Immature natural killer cell (primary cell): Measurements from ENCODE around the gene AGMO. TPM values are rescaled to one million over a fixed set of nuclear protein-coding genes. Genes with fewer than 3 reads are reported as not detected.

Experiments used
- DNase-seq, 3 donors: peaks; one replicate each; pipeline ENCODE4 v3.0.0; 2022; ENCODE audit warnings: mixed read lengths in 1 of 3
- H3K27ac Mint-ChIP-seq, 6 donors: one replicate each; pipeline ENCODE4 v1.8.0; 2020; ENCODE audit warnings: mixed read lengths in 6 of 6, mild to moderate bottlenecking in 5 of 6, inconsistent platforms in 4 of 6, moderate library complexity in 3 of 6
- H3K27me3 Mint-ChIP-seq, 3 donors: one replicate each; pipeline ENCODE4 v1.8.0; 2020 to 2021; ENCODE audit warnings: low read depth in 3 of 3, mild to moderate bottlenecking in 3 of 3, mixed read lengths in 3 of 3, moderate library complexity in 3 of 3, inconsistent platforms in 1 of 3
- H3K36me3 Mint-ChIP-seq, 3 donors: one replicate each; pipeline ENCODE4 v1.8.0; 2020; ENCODE audit warnings: mixed read lengths in 3 of 3, inconsistent platforms in 2 of 3, mild to moderate bottlenecking in 2 of 3
- H3K4me1 Mint-ChIP-seq, 2 donors: one replicate each; pipeline ENCODE4 v1.8.0; 2020; ENCODE audit warnings: inconsistent platforms in 2 of 2, mild to moderate bottlenecking in 2 of 2, mixed read lengths in 2 of 2, moderate library complexity in 1 of 2
- H3K4me3 Mint-ChIP-seq, 5 donors: one replicate each; pipeline ENCODE4 v1.8.0; 2020; ENCODE audit warnings: mild to moderate bottlenecking in 5 of 5, mixed read lengths in 5 of 5, inconsistent platforms in 3 of 5, moderate library complexity in 3 of 5
- H3K9me3 Mint-ChIP-seq, 6 donors: one replicate each; pipeline ENCODE4 v1.8.0; 2020; ENCODE audit warnings: mild to moderate bottlenecking in 6 of 6, mixed read lengths in 6 of 6, inconsistent platforms in 4 of 6, moderate library complexity in 3 of 6
- polyA plus RNA-seq, 3 donors: library from polyadenylated mRNA; unstranded; fragments of 300-500 nt; fragmentation: Illumina TruSeq; gene quantifications; one replicate each; pipeline ENCODE4 v1.2.3, GENCODE V29; 2021

Gene AGMO
- polyA plus RNA-seq, 3 donors from 2014 or later = not detected

DNA sequence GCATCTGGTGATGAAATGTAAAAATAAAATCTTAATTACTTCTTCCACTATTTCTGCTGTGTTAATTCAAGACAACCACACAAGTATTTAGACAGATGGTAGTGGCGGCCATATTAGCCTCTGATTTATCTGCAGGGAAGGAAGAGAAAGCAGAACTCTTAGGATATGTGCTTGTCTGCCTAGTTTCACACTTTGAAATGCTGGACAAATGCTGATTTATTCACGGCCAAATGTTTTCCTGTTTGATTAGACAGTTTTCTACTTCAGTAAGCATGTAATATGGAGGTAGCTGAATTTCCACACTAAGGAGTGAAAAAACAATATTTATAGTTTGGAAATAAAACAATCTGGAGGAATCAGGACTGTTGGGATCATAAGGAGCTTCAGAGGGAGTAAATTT is 158.1 kb downstream of the AGMO start:
- Mint-ChIP-seq H3K27ac (no peak overlapping the region), H3K9me3 (peaks cover 2 to 36% (median 14%) of the 10 kb centered on the region in 6 donors), H3K4me3 (no peak overlapping the region), H3K27me3 (peaks cover 0 to 1% (median 1%) of the 10 kb centered on the region in 3 donors), H3K36me3 (peaks cover 0 to 3% (median 0%) of the 10 kb centered on the region in 3 donors), H3K4me1 (no peaks in the 10 kb centered on the region)
- DNase-seq = no peak

DNA sequence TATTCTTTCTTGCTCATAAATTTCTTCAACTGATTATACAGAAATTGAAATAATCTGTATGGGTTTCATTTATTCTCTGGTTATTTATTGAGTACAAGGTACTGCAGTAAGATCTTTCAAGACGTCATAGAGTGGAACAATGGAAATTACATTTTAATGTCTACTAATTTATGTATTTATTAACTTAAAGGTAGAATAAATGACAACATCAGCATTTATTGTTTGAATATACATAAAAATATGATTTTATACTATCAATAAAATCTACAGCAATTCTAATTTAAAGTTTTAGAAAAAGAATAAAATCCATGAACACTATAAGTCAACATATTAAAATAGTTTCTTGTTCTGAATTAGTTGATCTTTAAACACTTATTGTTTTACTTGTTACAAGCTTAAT is 158.5 kb downstream of the AGMO start:
- H3K4me3 Mint-ChIP-seq = no peak overlapping the region
- H3K36me3 Mint-ChIP-seq = peaks cover 0 to 3% (median 0%) of the 10 kb centered on the region in 3 donors
- DNase-seq = no peak
- peaks cover 0 to 1% (median 1%) of the 10 kb centered on the region in 3 donors for H3K27me3 Mint-ChIP-seq
- no peaks in the 10 kb centered on the region for H3K4me1 Mint-ChIP-seq
- H3K9me3 Mint-ChIP-seq = peaks cover 2 to 35% (median 15%) of the 10 kb centered on the region in 6 donors
- H3K27ac Mint-ChIP-seq = no peak overlapping the region

DNA sequence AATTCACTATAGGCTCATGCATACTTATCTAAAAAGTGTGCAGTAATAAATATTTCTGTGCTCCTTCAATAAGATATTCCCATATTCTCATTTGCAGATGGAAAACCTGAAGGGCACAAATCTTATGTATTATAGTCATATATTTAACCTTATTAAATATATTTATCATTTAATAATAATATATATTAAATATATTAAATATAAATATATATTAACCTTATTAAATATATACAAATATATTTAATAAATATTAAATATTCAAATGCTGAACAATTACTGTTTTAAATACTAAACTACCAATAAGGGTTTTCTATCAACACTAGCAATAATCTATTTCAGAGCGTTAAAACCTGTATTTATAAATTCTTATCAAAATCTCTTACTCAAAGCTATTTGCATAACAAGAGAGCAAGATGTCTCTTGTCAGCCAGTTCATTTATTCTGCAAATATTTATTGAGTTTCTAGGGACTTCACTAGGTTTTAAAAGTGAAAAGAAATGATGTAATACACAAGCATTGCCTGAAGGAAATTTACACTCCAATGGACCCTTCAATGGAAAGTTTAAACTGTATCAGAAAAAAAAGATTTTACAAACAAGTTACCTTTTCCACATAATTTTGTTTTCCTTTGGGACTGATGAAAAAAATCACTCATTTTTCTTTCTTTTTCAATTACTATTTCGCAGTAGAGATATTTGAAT is 159.2 kb downstream of the AGMO start:
- H3K9me3 Mint-ChIP-seq = peaks cover 5 to 35% (median 22%) of the 10 kb centered on the region in 6 donors
- no peak overlapping the region for H3K27ac Mint-ChIP-seq
- no peaks in the 10 kb centered on the region for H3K4me1 Mint-ChIP-seq
- peaks cover 0 to 5% (median 4%) of the 10 kb centered on the region in 3 donors for H3K36me3 Mint-ChIP-seq
- no peak for DNase-seq
- peaks cover 0 to 1% (median 1%) of the 10 kb centered on the region in 3 donors for H3K27me3 Mint-ChIP-seq
- H3K4me3 Mint-ChIP-seq = no peak overlapping the region

DNA sequence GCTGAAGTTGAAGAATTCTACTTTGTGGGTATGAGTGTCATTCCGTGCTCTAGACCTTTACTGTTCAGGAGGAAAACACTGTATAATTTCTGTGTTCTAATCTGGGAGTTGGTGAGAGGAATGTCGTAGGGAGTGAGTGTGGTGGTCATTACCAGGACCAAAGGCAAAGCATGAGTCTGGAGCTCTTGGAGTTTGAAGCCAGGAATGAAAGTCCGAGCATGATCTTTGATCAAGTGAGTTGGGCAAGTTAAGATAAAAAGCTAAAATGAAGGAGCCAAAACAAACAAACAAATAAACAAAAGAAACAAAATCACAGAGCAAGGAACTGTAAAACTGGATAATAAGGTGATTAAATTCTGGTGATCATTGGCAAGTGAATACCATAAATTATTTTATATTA is 161.4 kb downstream of the AGMO start:
- H3K4me3 Mint-ChIP-seq = no peak overlapping the region
- H3K9me3 Mint-ChIP-seq = peaks cover 10 to 33% (median 31%) of the 10 kb centered on the region in 6 donors
- peaks cover 0 to 7% (median 6%) of the 10 kb centered on the region in 3 donors for H3K36me3 Mint-ChIP-seq
- no peak overlapping the region for H3K27ac Mint-ChIP-seq
- DNase-seq = no peak
- peaks cover 0 to 1% (median 1%) of the 10 kb centered on the region in 3 donors for H3K27me3 Mint-ChIP-seq
- H3K4me1 Mint-ChIP-seq = no peaks in the 10 kb centered on the region

DNA sequence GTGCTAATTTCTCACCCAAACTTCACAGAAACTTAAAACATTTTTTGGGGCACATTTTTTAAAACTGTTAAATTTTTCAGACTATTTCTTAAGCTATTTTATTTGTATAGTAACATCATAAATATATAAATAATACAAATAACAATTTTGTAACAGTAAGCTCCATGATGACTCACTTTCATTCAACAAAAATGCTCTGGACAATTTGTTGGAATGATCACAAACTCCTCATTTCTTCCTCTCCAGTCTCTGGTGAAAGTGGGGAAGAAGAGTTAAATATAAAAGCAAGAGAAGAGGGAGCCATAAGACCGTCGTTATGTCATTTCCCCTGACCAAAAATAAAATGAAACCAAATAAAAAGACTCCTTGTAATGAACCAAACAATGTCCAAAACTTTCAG is 162.4 kb downstream of the AGMO start:
- Mint-ChIP-seq H3K4me1 (no peaks in the 10 kb centered on the region), H3K9me3 (peaks cover 15 to 43% (median 35%) of the 10 kb centered on the region in 6 donors), H3K27ac (no peak overlapping the region), H3K4me3 (no peak overlapping the region), H3K27me3 (peaks cover 0 to 1% (median 1%) of the 10 kb centered on the region in 3 donors), H3K36me3 (peaks cover 0 to 7% (median 6%) of the 10 kb centered on the region in 3 donors)
- DNase-seq = no peak

DNA sequence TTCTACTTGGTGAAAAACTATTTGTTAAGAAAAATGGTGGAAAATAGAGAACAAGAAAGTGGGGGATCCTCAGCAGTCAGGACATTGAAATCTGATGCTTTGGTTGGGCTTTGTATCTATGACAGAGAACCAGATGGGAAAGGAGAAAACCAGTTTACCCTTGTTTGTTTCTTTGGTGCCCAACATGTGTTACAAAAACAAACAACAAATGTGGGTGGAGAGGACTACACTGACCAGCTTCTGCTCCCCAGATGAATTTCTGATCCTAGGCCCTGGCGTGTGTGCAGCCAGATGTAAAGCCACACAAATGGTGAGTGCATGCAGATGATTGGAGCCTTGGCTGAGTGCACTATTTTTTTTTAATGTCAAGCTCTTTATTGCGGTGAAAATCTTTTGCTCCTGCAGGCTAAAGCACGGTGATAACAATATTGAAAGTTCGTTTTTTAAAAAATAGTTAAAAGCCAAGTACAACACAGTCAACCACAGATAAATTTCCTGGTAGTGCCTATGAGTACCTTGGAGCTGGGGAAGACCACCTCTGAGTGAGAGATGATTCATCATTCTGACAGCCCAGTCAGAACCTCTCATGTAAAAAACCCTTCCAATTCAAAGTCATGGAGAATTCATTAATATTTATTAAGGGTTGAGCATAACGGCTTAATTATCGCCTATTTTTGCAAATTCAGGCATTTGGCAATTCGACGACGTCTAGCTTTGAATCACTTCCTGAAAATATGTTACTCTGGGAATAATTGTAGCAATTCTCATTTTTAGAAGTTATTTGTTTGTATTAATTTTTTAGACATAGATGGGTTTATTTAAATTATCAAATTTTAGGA is 163.7 kb downstream of the AGMO start:
- Mint-ChIP-seq H3K9me3 (peaks cover 15 to 45% (median 37%) of the 10 kb centered on the region in 6 donors), H3K4me3 (no peak overlapping the region), H3K4me1 (no peaks in the 10 kb centered on the region), H3K27me3 (peaks cover 0 to 1% (median 1%) of the 10 kb centered on the region in 3 donors), H3K36me3 (peaks cover 0 to 7% (median 6%) of the 10 kb centered on the region in 3 donors), H3K27ac (no peak overlapping the region)
- DNase-seq = no peak

DNA sequence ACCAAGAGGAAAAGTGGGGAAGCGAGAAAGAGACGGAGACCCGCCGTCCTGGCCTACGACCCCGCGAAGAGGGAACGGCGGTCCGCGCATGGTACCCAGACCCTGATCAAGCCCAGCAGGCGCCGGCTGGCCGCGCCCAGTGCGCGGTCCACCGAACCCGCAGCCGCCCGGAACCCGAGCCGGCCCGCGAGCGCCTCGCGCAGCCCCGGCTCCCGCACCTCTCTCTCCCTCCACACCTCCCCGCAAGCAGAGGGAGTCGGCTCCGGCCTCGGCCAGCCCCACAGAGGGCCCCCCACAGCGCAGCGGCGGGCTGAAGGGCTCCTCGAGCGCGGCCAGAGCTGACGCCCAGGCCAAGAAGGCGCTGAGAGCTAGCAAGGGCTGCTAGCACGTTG is 164.7 kb downstream of the AGMO start:
- no peak for DNase-seq
- peaks cover 0 to 7% (median 6%) of the 10 kb centered on the region in 3 donors for H3K36me3 Mint-ChIP-seq
- peaks cover 0 to 1% (median under 1%) of the 10 kb centered on the region in 3 donors for H3K27me3 Mint-ChIP-seq
- no peak overlapping the region for H3K4me3 Mint-ChIP-seq
- no peaks in the 10 kb centered on the region for H3K4me1 Mint-ChIP-seq
- H3K9me3 Mint-ChIP-seq = peaks cover 15 to 46% (median 39%) of the 10 kb centered on the region in 6 donors
- no peak overlapping the region for H3K27ac Mint-ChIP-seq

DNA sequence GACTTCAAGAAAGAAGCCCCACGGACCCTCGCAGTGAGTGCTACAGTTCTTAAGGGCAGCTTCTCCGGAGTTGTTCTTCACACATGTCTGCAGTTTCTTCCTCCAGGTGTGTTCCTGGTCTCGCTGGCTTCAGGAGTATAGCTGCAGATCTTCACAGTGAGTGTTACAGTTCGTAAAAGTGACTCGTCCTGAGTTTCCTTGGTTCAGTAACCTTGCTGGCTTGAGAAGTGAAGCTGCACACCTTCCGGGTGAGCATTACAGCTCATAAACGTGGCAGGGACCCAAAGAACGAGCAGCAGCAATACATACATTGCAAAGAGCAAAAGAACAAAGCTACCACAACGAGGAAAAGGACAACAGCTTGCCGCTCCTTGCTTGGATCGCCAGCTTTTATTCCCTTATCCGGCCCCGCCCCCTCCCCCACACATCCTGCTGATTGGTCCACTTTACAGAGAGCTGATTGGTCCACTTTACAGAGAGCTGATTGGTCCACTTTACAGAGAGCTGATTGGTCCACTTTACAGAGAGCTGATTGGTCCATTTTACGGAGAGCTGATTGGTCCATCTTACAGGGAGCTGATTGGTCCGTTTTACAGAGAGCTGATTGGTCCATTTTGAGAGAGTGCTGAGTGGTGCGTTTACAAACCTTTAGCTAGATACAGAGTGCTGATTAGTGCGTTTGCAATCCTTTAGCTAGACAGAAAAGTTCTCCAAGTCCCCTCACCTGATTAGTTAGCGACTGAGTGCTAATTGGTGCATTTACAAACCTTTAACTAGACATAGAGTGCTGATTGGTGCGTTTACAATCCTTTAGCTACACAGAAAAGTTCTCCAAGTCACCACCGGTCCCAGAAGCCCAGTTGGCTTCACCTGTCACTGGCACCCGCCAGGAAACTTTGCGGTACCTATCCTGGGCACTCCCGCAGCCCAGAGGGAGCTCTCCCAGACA is 165.3 kb downstream of the AGMO start:
- H3K9me3 Mint-ChIP-seq = peaks cover 15 to 44% (median 39%) of the 10 kb centered on the region in 6 donors
- no peak overlapping the region for H3K27ac Mint-ChIP-seq
- H3K27me3 Mint-ChIP-seq = peaks cover 0 to 1% (median 0%) of the 10 kb centered on the region in 3 donors
- no peak overlapping the region for H3K4me3 Mint-ChIP-seq
- no peak for DNase-seq
- H3K36me3 Mint-ChIP-seq = peaks cover 0 to 7% (median 6%) of the 10 kb centered on the region in 3 donors
- no peaks in the 10 kb centered on the region for H3K4me1 Mint-ChIP-seq

DNA sequence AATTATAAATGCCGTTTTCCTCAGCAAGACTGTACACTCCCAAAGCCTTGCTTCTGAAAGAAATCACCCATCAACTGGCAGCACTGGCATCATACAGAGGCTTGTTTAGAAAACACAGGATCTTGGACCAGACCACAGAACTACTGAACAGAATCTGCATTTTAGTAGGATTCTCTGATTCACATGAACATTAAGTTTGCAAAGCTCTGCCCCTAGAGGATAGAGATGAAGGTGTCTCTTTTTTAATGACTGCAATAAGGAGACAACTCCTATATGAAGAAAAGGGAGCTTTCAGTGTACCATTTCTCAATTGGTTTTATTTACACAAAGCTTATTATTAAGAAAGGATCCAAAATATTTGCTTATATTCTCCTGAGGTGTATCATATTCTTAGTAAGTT is 172.7 kb downstream of the AGMO start:
- peaks cover 3 to 38% (median 15%) of the 10 kb centered on the region in 6 donors for H3K9me3 Mint-ChIP-seq
- H3K4me1 Mint-ChIP-seq = no peaks in the 10 kb centered on the region
- no peak for DNase-seq
- no peak overlapping the region for H3K27ac Mint-ChIP-seq
- H3K36me3 Mint-ChIP-seq = no peaks in the 10 kb centered on the region
- no peaks in the 10 kb centered on the region for H3K27me3 Mint-ChIP-seq
- no peak overlapping the region for H3K4me3 Mint-ChIP-seq

DNA sequence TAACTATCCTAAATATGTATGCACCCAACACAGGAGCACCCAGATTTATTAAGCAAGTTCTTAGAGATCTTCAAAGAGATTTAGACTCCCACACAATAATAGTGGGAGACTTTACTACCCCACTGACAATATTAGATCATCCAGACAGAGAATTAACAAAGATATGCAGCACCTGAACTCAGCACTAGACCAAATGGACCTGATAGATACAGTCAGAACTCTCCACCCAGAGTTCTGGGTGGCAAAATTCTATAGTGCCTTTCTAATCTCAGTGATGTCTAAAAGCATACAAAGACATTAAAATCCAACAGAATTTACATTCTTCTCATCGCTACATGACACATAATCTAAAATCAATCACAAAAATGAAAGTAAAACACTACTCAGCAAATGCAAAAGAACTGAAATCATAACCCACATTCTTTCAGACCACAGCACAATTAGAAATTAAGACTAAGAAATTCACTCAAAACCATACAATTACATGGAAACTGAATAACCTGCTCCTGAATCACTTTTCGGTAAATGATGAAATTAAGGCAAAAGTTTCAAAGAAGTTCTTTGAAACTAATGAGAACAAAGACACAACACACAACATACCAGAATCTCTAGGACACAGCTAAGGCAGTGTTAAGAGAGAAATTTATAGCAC is 183.2 kb downstream of the AGMO start:
- no peak for DNase-seq
- no peaks in the 10 kb centered on the region for H3K36me3 Mint-ChIP-seq

DNA sequence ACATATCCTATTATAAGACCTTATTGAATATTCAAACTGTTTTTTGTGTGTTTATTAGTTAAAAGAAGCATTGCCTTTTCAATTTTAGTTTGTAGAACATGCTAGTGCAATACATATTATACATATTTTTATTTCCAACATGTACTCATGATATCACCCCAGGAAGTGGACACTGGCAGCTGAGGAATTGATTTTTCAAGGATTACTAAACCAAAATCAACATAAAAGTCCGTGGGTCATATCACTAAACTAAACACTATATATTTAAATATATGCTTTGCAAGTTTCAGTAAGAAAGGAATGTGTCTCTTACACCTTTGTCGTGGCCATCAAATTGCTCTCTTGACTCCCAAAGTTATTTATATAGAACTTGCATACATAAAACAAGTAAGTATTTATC is 185.2 kb downstream of the AGMO start:
- Mint-ChIP-seq H3K9me3 (peaks cover 3 to 39% (median 17%) of the 10 kb centered on the region in 6 donors), H3K36me3 (no peaks in the 10 kb centered on the region), H3K4me3 (no peak overlapping the region), H3K4me1 (no peaks in the 10 kb centered on the region), H3K27me3 (no peaks in the 10 kb centered on the region), H3K27ac (no peak overlapping the region)
- no peak for DNase-seq

More for the DNA sequence above, 183.2 kb downstream of the AGMO start:
- no peaks in the 10 kb centered on the region for H3K4me1 Mint-ChIP-seq
- H3K4me3 Mint-ChIP-seq = no peak overlapping the region
- peaks cover 3 to 37% (median 16%) of the 10 kb centered on the region in 6 donors for H3K9me3 Mint-ChIP-seq
- H3K27me3 Mint-ChIP-seq = no peaks in the 10 kb centered on the region
- no peak overlapping the region for H3K27ac Mint-ChIP-seq

DNA sequence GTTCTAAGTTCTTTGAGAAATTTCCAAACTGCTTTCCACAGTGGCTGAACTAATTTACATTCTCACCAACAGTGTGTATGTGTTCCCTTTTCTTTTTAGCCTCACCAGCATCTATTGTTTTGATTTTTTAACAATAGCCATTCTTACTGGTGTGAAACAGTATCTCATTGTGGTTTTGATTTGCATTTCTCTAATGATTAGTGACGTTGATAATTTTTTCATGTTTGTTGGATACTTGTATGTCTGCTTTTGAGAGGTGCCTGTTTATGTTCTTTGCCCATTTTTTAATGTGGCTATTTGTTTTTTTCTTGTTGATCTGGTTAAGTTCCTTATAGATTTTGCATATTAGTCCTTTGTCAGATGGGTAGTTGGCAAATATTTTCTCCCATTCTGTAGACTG is 191.4 kb downstream of the AGMO start:
- Mint-ChIP-seq H3K4me3 (no peak overlapping the region), H3K36me3 (no peaks in the 10 kb centered on the region), H3K4me1 (no peaks in the 10 kb centered on the region), H3K27ac (no peak overlapping the region), H3K9me3 (peaks cover 2 to 32% (median 14%) of the 10 kb centered on the region in 6 donors), H3K27me3 (peaks cover 0 to 2% (median 0%) of the 10 kb centered on the region in 3 donors)
- no peak for DNase-seq

DNA sequence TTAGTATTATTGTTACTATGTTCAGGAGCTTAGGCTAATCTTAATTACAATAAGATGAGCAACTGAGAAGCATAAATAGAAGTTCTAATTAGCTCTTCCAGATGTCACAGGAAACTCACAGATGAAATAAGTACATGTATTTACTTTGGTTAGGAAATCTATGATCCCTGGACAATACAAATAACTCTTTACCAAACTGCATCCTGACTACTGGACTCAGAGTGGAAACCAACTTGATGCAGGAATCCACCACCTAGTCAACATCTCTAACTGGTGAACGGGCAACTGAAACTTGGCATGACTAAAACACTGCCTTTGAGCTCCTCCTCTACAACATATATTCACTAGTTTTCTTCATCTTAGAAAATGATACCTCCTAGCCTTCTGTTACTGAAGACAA is 193.2 kb downstream of the AGMO start:
- no peaks in the 10 kb centered on the region for H3K36me3 Mint-ChIP-seq

More for the DNA sequence above, 193.2 kb downstream of the AGMO start:
- no peak for DNase-seq
- Mint-ChIP-seq H3K27me3 (peaks cover 0 to 2% (median 0%) of the 10 kb centered on the region in 3 donors), H3K4me1 (no peaks in the 10 kb centered on the region), H3K4me3 (no peak overlapping the region), H3K9me3 (peaks cover 0 to 24% (median 7%) of the 10 kb centered on the region in 6 donors), H3K27ac (no peak overlapping the region)
